Measurements from ENCODE around the gene CIDEC. TPM values are rescaled to one million over a fixed set of nuclear protein-coding genes. Genes with fewer than 3 reads are reported as not detected.
A peak's percentile ranks its signal among the peaks of the same experiment; 100 is the strongest.

CIDEC gene
- total and polyA plus RNA-seq, 2 of the 13 experiments (the other 11 are each of a cell fraction or from before 2014, with no cell fraction given) = 2.5 to 10.4 TPM

DNA sequence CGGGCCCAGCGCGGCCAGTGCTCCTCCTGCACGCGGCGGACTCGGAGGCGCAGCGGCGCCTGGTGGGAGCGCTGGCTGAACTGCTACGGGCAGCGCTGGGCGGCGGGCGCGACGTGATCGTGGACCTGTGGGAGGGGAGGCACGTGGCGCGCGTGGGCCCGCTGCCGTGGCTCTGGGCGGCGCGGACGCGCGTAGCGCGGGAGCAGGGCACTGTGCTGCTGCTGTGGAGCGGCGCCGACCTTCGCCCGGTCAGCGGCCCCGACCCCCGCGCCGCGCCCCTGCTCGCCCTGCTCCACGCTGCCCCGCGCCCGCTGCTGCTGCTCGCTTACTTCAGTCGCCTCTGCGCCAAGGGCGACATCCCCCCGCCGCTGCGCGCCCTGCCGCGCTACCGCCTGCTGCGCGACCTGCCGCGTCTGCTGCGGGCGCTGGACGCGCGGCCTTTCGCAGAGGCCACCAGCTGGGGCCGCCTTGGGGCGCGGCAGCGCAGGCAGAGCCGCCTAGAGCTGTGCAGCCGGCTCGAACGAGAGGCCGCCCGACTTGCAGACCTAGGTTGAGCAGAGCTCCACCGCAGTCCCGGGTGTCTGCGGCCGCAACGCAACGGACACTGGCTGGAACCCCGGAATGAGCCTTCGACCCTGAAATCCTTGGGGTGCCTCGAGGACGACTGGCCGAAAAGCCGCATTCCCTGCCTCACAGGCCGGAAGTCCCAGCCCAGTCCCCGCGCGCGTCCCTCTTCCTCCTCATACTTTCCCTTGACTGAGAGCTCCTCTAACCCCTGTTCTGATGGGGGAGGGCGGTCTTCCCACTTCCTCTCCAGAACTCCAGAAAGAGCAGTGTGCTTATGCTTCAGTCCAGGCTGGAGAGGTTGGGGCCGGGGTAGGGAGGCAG, 35.4 kb upstream of the CIDEC start (continued):
- TF ChIP-seq, protein P1, sequence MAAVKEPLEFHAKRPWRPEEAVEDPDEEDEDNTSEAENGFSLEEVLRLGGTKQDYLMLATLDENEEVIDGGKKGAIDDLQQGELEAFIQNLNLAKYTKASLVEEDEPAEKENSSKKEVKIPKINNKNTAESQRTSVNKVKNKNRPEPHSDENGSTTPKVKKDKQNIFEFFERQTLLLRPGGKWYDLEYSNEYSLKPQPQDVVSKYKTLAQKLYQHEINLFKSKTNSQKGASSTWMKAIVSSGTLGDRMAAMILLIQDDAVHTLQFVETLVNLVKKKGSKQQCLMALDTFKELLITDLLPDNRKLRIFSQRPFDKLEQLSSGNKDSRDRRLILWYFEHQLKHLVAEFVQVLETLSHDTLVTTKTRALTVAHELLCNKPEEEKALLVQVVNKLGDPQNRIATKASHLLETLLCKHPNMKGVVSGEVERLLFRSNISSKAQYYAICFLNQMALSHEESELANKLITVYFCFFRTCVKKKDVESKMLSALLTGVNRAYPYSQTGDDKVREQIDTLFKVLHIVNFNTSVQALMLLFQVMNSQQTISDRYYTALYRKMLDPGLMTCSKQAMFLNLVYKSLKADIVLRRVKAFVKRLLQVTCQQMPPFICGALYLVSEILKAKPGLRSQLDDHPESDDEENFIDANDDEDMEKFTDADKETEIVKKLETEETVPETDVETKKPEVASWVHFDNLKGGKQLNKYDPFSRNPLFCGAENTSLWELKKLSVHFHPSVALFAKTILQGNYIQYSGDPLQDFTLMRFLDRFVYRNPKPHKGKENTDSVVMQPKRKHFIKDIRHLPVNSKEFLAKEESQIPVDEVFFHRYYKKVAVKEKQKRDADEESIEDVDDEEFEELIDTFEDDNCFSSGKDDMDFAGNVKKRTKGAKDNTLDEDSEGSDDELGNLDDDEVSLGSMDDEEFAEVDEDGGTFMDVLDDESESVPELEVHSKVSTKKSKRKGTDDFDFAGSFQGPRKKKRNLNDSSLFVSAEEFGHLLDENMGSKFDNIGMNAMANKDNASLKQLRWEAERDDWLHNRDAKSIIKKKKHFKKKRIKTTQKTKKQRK (IDR thresholded peaks at IDR 0.05; ENCODE audit: low read length) = no peak
- peak; percentile 56; the same call in 1 of the 2 replicates for TF ChIP-seq ELF3 (CRISPR knock-in tag; IDR thresholded peaks at IDR 0.05)
- TF ChIP-seq, protein P2, sequence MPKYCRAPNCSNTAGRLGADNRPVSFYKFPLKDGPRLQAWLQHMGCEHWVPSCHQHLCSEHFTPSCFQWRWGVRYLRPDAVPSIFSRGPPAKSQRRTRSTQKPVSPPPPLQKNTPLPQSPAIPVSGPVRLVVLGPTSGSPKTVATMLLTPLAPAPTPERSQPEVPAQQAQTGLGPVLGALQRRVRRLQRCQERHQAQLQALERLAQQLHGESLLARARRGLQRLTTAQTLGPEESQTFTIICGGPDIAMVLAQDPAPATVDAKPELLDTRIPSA (CRISPR knock-in tag; IDR thresholded peaks at IDR 0.05; ENCODE audit: borderline replicate concordance) = no peak
- peak; percentile 86 for TF ChIP-seq TEAD2 (CRISPR knock-in tag; IDR thresholded peaks at IDR 0.05)
- peak; percentile 90 for TF ChIP-seq ZNF83 (CRISPR knock-in tag; IDR thresholded peaks at IDR 0.05; ENCODE audit: borderline replicate concordance)
- TF ChIP-seq ZNF773 (CRISPR knock-in tag; IDR thresholded peaks at IDR 0.05; ENCODE audit: borderline replicate concordance) = peak; percentile 89; the same call in 1 of the 2 replicates
- peak; percentile 50 for TF ChIP-seq AKAP8 (CRISPR knock-in tag; IDR thresholded peaks at IDR 0.05)
- TF ChIP-seq ONECUT2 (CRISPR knock-in tag; IDR thresholded peaks at IDR 0.05) = no peak
- 0 out of 2 replicates have a peak, but pooled peaks have one; percentile 75 for TF ChIP-seq SMAD9 (CRISPR knock-in tag; IDR thresholded peaks at IDR 0.05)
- 0 out of 2 replicates have a peak, but pooled peaks have one; percentile 30 for TF ChIP-seq ZNF253 (CRISPR knock-in tag; IDR thresholded peaks at IDR 0.05; ENCODE audit: borderline replicate concordance)
- no peak for TF ChIP-seq ZNF20 (CRISPR knock-in tag; IDR thresholded peaks at IDR 0.05)
- TF ChIP-seq TOPORS (CRISPR knock-in tag; IDR thresholded peaks at IDR 0.05) = peak; percentile 58; the same call in 1 of the 2 replicates
- TF ChIP-seq, protein P3, sequence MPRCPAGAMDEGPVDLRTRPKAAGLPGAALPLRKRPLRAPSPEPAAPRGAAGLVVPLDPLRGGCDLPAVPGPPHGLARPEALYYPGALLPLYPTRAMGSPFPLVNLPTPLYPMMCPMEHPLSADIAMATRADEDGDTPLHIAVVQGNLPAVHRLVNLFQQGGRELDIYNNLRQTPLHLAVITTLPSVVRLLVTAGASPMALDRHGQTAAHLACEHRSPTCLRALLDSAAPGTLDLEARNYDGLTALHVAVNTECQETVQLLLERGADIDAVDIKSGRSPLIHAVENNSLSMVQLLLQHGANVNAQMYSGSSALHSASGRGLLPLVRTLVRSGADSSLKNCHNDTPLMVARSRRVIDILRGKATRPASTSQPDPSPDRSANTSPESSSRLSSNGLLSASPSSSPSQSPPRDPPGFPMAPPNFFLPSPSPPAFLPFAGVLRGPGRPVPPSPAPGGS (CRISPR knock-in tag; IDR thresholded peaks at IDR 0.05) = peak; percentile 22; the same call in 1 of the 2 replicates
- no peak for TF ChIP-seq ZNF354B (CRISPR knock-in tag; IDR thresholded peaks at IDR 0.05)
- TF ChIP-seq TEAD3 (CRISPR knock-in tag; optimal IDR thresholded peaks at IDR 0.05; ENCODE audit: borderline replicate concordance) = peak; percentile 46
- TF ChIP-seq NONO (IDR thresholded peaks at IDR 0.05) = no peak
- TF ChIP-seq NONO (CRISPR knock-in tag; conservative IDR thresholded peaks at IDR 0.05) = peak; percentile 67
- TF ChIP-seq, protein P4, sequence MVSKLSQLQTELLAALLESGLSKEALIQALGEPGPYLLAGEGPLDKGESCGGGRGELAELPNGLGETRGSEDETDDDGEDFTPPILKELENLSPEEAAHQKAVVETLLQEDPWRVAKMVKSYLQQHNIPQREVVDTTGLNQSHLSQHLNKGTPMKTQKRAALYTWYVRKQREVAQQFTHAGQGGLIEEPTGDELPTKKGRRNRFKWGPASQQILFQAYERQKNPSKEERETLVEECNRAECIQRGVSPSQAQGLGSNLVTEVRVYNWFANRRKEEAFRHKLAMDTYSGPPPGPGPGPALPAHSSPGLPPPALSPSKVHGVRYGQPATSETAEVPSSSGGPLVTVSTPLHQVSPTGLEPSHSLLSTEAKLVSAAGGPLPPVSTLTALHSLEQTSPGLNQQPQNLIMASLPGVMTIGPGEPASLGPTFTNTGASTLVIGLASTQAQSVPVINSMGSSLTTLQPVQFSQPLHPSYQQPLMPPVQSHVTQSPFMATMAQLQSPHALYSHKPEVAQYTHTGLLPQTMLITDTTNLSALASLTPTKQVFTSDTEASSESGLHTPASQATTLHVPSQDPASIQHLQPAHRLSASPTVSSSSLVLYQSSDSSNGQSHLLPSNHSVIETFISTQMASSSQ (IDR thresholded peaks at IDR 0.05; ENCODE audit: low read depth) = no peak
- TF ChIP-seq, protein P4 (CRISPR knock-in tag; IDR thresholded peaks at IDR 0.05; ENCODE audit: borderline replicate concordance) = peak; percentile 40; the same call in 1 of the 2 replicates
- TF ChIP-seq RAD21 (CRISPR knock-in tag; IDR thresholded peaks at IDR 0.05) = peak; percentile 89

Measured in HepG2 (cell line).